ENCODE data around the gene SKIC3.

The SKIC3 gene

GRCh38 chr5:95562282-95562681, 7.5 kb upstream of the SKIC3 start:
- Histone ChIP-seq H3K36me3 (replicated peaks; ENCODE audit: low read depth, low read length) (no peaks in the 10 kb centered on the region), H3K4me2 (ENCODE audit: low read length) (no peak overlapping the region), H3K27me3 (ENCODE audit: low read depth, low read length) (no peaks in the 10 kb centered on the region), H4K20me1 (ENCODE audit: insufficient read depth, low read length) (no peaks in the 10 kb centered on the region), H3K27ac (ENCODE audit: low read length) (no peak overlapping the region), H3K4me1 (ENCODE audit: low read length) (no peaks in the 10 kb centered on the region), H2AFZ (ENCODE audit: low read depth, low read length) (no peak overlapping the region), H3K4me3 (ENCODE audit: low read length) (no peak overlapping the region), H3K79me2 (ENCODE audit: low read length) (no peaks in the 10 kb centered on the region), H3K9me3 (ENCODE audit: insufficient read depth, low read length) (no peaks in the 10 kb centered on the region), H3K9ac (ENCODE audit: low read length) (no peak overlapping the region)
- TF ChIP-seq EZH2phosphoT487 (IDR thresholded peaks at IDR 0.05; ENCODE audit: low read depth) (no peak), CTCF (IDR thresholded peaks at IDR 0.05; ENCODE audit: low read depth, low read length) (no peak)

GRCh38 chr5:95557841-95558240, 3.1 kb upstream of the SKIC3 start:
- no peaks in the 10 kb centered on the region for H4K20me1 ChIP-seq (ENCODE audit: insufficient read depth, low read length)
- TF ChIP-seq CTCF (IDR thresholded peaks at IDR 0.05; ENCODE audit: low read depth, low read length) (no peak), EZH2phosphoT487 (IDR thresholded peaks at IDR 0.05; ENCODE audit: low read depth) (no peak)
- peaks cover 30% of the 10 kb centered on the region for H3K79me2 ChIP-seq (ENCODE audit: low read length)
- H3K36me3 ChIP-seq (replicated peaks; ENCODE audit: low read depth, low read length): peaks cover 2% of the 10 kb centered on the region
- no peak overlapping the region for H3K27ac ChIP-seq (ENCODE audit: low read length)
- no peak overlapping the region for H3K4me2 ChIP-seq (ENCODE audit: low read length)
- no peak overlapping the region for H2AFZ ChIP-seq (ENCODE audit: low read depth, low read length)
- no peak overlapping the region for H3K9ac ChIP-seq (ENCODE audit: low read length)
- H3K4me1 ChIP-seq (ENCODE audit: low read length): peaks cover 12% of the 10 kb centered on the region
- H3K9me3 ChIP-seq (ENCODE audit: insufficient read depth, low read length): no peaks in the 10 kb centered on the region
- no peak overlapping the region for H3K4me3 ChIP-seq (ENCODE audit: low read length)
- H3K27me3 ChIP-seq (ENCODE audit: low read depth, low read length): no peaks in the 10 kb centered on the region

- no peaks in the 10 kb centered on the region for H3K27me3 ChIP-seq (ENCODE audit: low read depth, low read length)
- H3K9me3 ChIP-seq (ENCODE audit: insufficient read depth, low read length): no peaks in the 10 kb centered on the region
- peaks cover 31% of the 10 kb centered on the region for H3K79me2 ChIP-seq (ENCODE audit: low read length)
- peak overlapping the region; percentile 89 for H3K4me2 ChIP-seq (ENCODE audit: low read length)
- H2AFZ ChIP-seq (ENCODE audit: low read depth, low read length): peak overlapping the region; percentile 50
- H3K9ac ChIP-seq (ENCODE audit: low read length): peak overlapping the region; percentile 75
- H3K4me3 ChIP-seq (ENCODE audit: low read length): peak overlapping the region; percentile 93
- TF ChIP-seq CTCF (IDR thresholded peaks at IDR 0.05; ENCODE audit: low read depth, low read length) (no peak), EZH2phosphoT487 (IDR thresholded peaks at IDR 0.05; ENCODE audit: low read depth) (no peak)
- peaks cover 12% of the 10 kb centered on the region for H3K4me1 ChIP-seq (ENCODE audit: low read length)
- no peaks in the 10 kb centered on the region for H4K20me1 ChIP-seq (ENCODE audit: insufficient read depth, low read length)
- H3K27ac ChIP-seq (ENCODE audit: low read length): peak overlapping the region; percentile 82
- H3K36me3 ChIP-seq (replicated peaks; ENCODE audit: low read depth, low read length): peaks cover 6% of the 10 kb centered on the region
Measured at GRCh38 chr5:95555553-95555952, 776 bp upstream of the SKIC3 start.

GRCh38 chr5:95554331-95554646, 488 bp downstream of the SKIC3 start:
- Histone ChIP-seq H3K9ac (ENCODE audit: low read length) (peak overlapping the region; percentile 75), H3K4me2 (ENCODE audit: low read length) (peak overlapping the region; percentile 82), H4K20me1 (ENCODE audit: insufficient read depth, low read length) (no peaks in the 10 kb centered on the region), H2AFZ (ENCODE audit: low read depth, low read length) (peak overlapping the region; percentile 99), H3K4me3 (ENCODE audit: low read length) (peak overlapping the region; percentile 93), H3K27ac (ENCODE audit: low read length) (peak overlapping the region; percentile 82), H3K36me3 (replicated peaks; ENCODE audit: low read depth, low read length) (peaks cover 6% of the 10 kb centered on the region), H3K9me3 (ENCODE audit: insufficient read depth, low read length) (no peaks in the 10 kb centered on the region), H3K79me2 (ENCODE audit: low read length) (peaks cover 31% of the 10 kb centered on the region), H3K27me3 (ENCODE audit: low read depth, low read length) (no peaks in the 10 kb centered on the region), H3K4me1 (ENCODE audit: low read length) (peaks cover 12% of the 10 kb centered on the region)
- TF ChIP-seq CTCF (IDR thresholded peaks at IDR 0.05; ENCODE audit: low read depth, low read length): no peak
- no peak for TF ChIP-seq EZH2phosphoT487 (IDR thresholded peaks at IDR 0.05; ENCODE audit: low read depth)

Measured in OCI-LY3 (cell line).